ENCODE results near the gene NOTCH3.

GRCh38 chr19:15222738-15223648 is 22.2 kb upstream of the NOTCH3 start:
- TF ChIP-seq CTCF (IDR thresholded peaks at IDR 0.05; ENCODE audit: low read depth, low read length, poor library complexity, severe bottlenecking) (no peak), EZH2phosphoT487 (IDR thresholded peaks at IDR 0.05; ENCODE audit: borderline replicate concordance, low read length) (no peak)
